Endothelial cell of umbilical vein (primary cell): Measurements from ENCODE around the gene SMARCAL1. TPM values are rescaled to one million over a fixed set of nuclear protein-coding genes. Genes with fewer than 3 reads are reported as not detected.

Source experiments
- BruUV-seq: library from RNA; stranded (reverse); fragments of 400-500 nt; replicated peaks from 2 replicates; lab custom pipeline; 2021; lab: Mats Ljungman, UMichigan
- CTCF ChIA-PET: fragments of 300-600, 350-600 bp; sonication (Branson Sonifier 250); formaldehyde crosslinking; loops from one replicate; lab custom pipeline; 2021; ENCODE audit warnings: antibody characterized with exemption, inconsistent platforms; lab: Charles Lee
- POLR2A ChIA-PET: fragments of 300-600, 350-600 bp; sonication (Branson Sonifier 250); formaldehyde crosslinking; loops from one replicate; lab custom pipeline; 2021; ENCODE audit warnings: antibody characterized with exemption, inconsistent platforms; lab: Charles Lee
- DNase-seq: peaks from one replicate; pipeline ENCODE4 v3.0.0-alpha.2; 2011; ENCODE audit warnings: low read depth, low spot score
- FAIRE-seq: peaks from 2 replicates; lab custom pipeline; 2011; peaks lifted over from hg19 to GRCh38; lab: Jason Lieb, UNC
- H2AFZ ChIP-seq: 2 replicates; pipeline ENCODE4 v1.6.0; 2012; ENCODE audit warnings: low read depth, low read length, control low read depth, inconsistent platforms
- H3K27ac ChIP-seq: 2 replicates; pipeline ENCODE4 v1.5.1; 2011; ENCODE audit warnings: low read depth, mild to moderate bottlenecking, control low read depth, low read length, moderate library complexity; ENCODE audit not compliant: insufficient read depth
- H3K27me3 ChIP-seq, 2 experiments: 2 replicates each; pipeline versions ENCODE4 v1.6.0 to v1.6.1; 2011; ENCODE audit warnings: low read length in 2 of 2, mixed read lengths in 1 of 2; ENCODE audit not compliant: control insufficient read depth in 2 of 2, insufficient read depth in 2 of 2
- H3K36me3 ChIP-seq, 2 experiments: 2 replicates in 1 of 2; 3 replicates in 1 of 2; pipeline ENCODE4 v1.5.1; 2011; ENCODE audit warnings: low read length in 2 of 2, mild to moderate bottlenecking in 1 of 2, moderate library complexity in 1 of 2; ENCODE audit not compliant: control insufficient read depth in 2 of 2, insufficient read depth in 2 of 2; ENCODE audit errors: extremely low read depth in 1 of 2
- H3K4me1 ChIP-seq: 3 replicates; pipeline ENCODE4 v1.5.1; 2011; ENCODE audit warnings: mild to moderate bottlenecking, low read length; ENCODE audit not compliant: control insufficient read depth, insufficient read depth; ENCODE audit errors: extremely low read depth
- H3K4me2 ChIP-seq: 2 replicates; pipeline ENCODE4 v1.6.1; 2011; ENCODE audit warnings: low read length, control low read depth, mixed read lengths; ENCODE audit not compliant: insufficient read depth
- H3K4me3 ChIP-seq, 3 experiments: fragments of 200-600 bp in 1 of 3; sonication (generic), shearing (Covaris generic) in 1 of 3; replicated peaks in 1 of 3; 2 replicates each; pipeline ENCODE4 v1.5.1; 2011 to 2016; ENCODE audit warnings: control low read depth in 3 of 3, low read length in 3 of 3, mild to moderate bottlenecking in 2 of 3, inconsistent platforms in 1 of 3, low read depth in 1 of 3, moderate library complexity in 1 of 3; ENCODE audit not compliant: insufficient read depth in 1 of 3
- H3K79me2 ChIP-seq: 2 replicates; pipeline ENCODE4 v1.6.0; 2012; ENCODE audit warnings: low read length, inconsistent platforms; ENCODE audit not compliant: control insufficient read depth, insufficient read depth
- H3K9ac ChIP-seq: replicated peaks from 2 replicates; pipeline ENCODE3; 2011; ENCODE audit warnings: low read length, control low read depth; ENCODE audit not compliant: insufficient read depth; ENCODE audit errors: extremely low read depth
- H3K9me1 ChIP-seq: replicated peaks from 3 replicates; pipeline ENCODE4 v1.6.0; 2011; ENCODE audit warnings: mild to moderate bottlenecking, low read length; ENCODE audit not compliant: control insufficient read depth, insufficient read depth; ENCODE audit errors: extremely low read depth
- H3K9me3 ChIP-seq: replicated peaks from 2 replicates; pipeline ENCODE4 v1.5.1; 2012; ENCODE audit warnings: low read length, inconsistent platforms; ENCODE audit not compliant: control insufficient read depth, insufficient read depth
- H4K20me1 ChIP-seq: replicated peaks from 2 replicates; pipeline ENCODE3; 2011; ENCODE audit warnings: mild to moderate bottlenecking, low read length; ENCODE audit not compliant: control insufficient read depth, insufficient read depth; ENCODE audit errors: extremely low read depth
- CTCF ChIP-seq, 2 donors: IDR thresholded peaks; 1 replicate in 1 of 2; 2 replicates in 1 of 2; pipeline ENCODE4 v1.5.1; 2011; ENCODE audit warnings: low read length in 2 of 2, mild to moderate bottlenecking in 2 of 2, moderate library complexity in 2 of 2, control low read depth in 1 of 2, inconsistent platforms in 1 of 2, low read depth in 1 of 2; ENCODE audit not compliant: insufficient read depth in 1 of 2; ENCODE audit errors: extremely low read depth in 1 of 2
- EZH2 ChIP-seq: IDR thresholded peaks from 2 replicates; pipeline ENCODE4 v1.6.1; 2012; ENCODE audit warnings: borderline replicate concordance, low read depth, mild to moderate bottlenecking, moderate library complexity, low read length, inconsistent platforms; ENCODE audit not compliant: severe bottlenecking
- FOS ChIP-seq: IDR thresholded peaks from 2 replicates; pipeline ENCODE4 v1.6.1; 2011; ENCODE audit warnings: mild to moderate bottlenecking, low read length, moderate library complexity, borderline replicate concordance; ENCODE audit not compliant: insufficient read depth
- GATA2 ChIP-seq: IDR thresholded peaks from 2 replicates; pipeline ENCODE4 v1.7.0; 2011; ENCODE audit warnings: low read depth, mild to moderate bottlenecking, moderate library complexity, mixed read lengths, low read length; ENCODE audit not compliant: insufficient read length, insufficient read depth
- JUN ChIP-seq: IDR thresholded peaks from 2 replicates; pipeline ENCODE4 v1.6.1; 2011; ENCODE audit warnings: borderline replicate concordance, low read depth; ENCODE audit not compliant: insufficient read length, insufficient read depth
- MAX ChIP-seq: IDR thresholded peaks from 2 replicates; pipeline ENCODE4 v1.6.1; 2011; ENCODE audit not compliant: insufficient read depth, insufficient read length
- MYC ChIP-seq: IDR thresholded peaks from one replicate; pipeline ENCODE4 v1.6.1; 2011; ENCODE audit warnings: mild to moderate bottlenecking, low read depth, low read length
- POLR2A ChIP-seq: IDR thresholded peaks from 2 replicates; pipeline ENCODE4 v1.6.1; 2012; ENCODE audit warnings: low read depth, mild to moderate bottlenecking, control low read depth, low read length
- POLR2AphosphoS5 ChIP-seq: IDR thresholded peaks from 2 replicates; pipeline ENCODE4 v1.6.1; 2012; ENCODE audit warnings: low read depth, mild to moderate bottlenecking, control low read depth, low read length, moderate library complexity; ENCODE audit not compliant: insufficient read depth
- dilution Hi-C: fragments of 300-500 bp; cut with MboI; formaldehyde crosslinking; loops from one replicate; pipeline ENCODE4 v1.15.0; 2019; ENCODE audit warnings: low sequenced_read_pairs; ENCODE audit not compliant: extremely low pct_ligation_motif_present
- intact Hi-C: fragments of 100-400 bp; cut with micrococcal nuclease; formaldehyde crosslinking; loops from one replicate; pipeline ENCODE4 v1.10.0; 2022
- polyA plus RNA-seq, 4 experiments: library from polyadenylated mRNA; depleted of rRNA in 3 of 4; stranded (reverse) in 3 of 4; unstranded in 1 of 4; fragments of >200 nt; gene quantifications; 2 replicates each; pipeline versions ENCODE4 v1.2.1 to v1.2.3, GENCODE V29; 2011 to 2012; ENCODE audit warnings: missing spikeins in 1 of 4
- total RNA-seq: library from RNA; stranded (reverse); gene quantifications from 2 replicates; pipeline ENCODE4 v1.2.3, GENCODE V29; 2021

SMARCAL1 gene
- total and polyA plus RNA-seq, 2 donors (not counting 3 experiments of a cell fraction or from before 2014, with no cell fraction given) = 25.4 to 30.7 TPM

GRCh38 chr2:216413882-216414281 lies 1.6 kb downstream of the SMARCAL1 start:
- TF ChIP-seq MAX (no peak), GATA2 (no peak), MYC (no peak), CTCF (IDR thresholded peaks at IDR 0.05; ENCODE audit: extremely low read depth in 1 of 2, insufficient read depth in 1 of 2, low read depth in 1 of 2, low read length in 2 of 2) (no peak), JUN (no peak), FOS (no peak), POLR2A (no peak), POLR2AphosphoS5 (no peak), EZH2 (no peak)
- BruUV-seq = no TSS peak
- no peaks in the 10 kb centered on the region for H3K27me3 ChIP-seq
- no peak overlapping the region for H2AFZ ChIP-seq
- intact Hi-C loops (loop anchor here (2.0 to 5.0 kb wide), 2 partner anchors 197 to 267 kb away; no protein-coding TSS in a partner anchor), dilution Hi-C loops (no loop called here)
- H3K4me1 ChIP-seq = peaks cover 4% of the 10 kb centered on the region
- ChIA-PET POLR2A (no interaction called here), CTCF (no interaction called here)
- no peaks in the 10 kb centered on the region for H3K9me3 ChIP-seq
- H3K4me2 ChIP-seq = no peak overlapping the region
- no peaks in the 10 kb centered on the region for H4K20me1 ChIP-seq
- no peak for DNase-seq
- H3K4me3 ChIP-seq = no peak overlapping the region
- H3K36me3 ChIP-seq = peaks cover 0 to 8% of the 10 kb centered on the region in 2 experiments
- no peak overlapping the region for H3K9ac ChIP-seq
- H3K27ac ChIP-seq = no peak overlapping the region
- no peaks in the 10 kb centered on the region for H3K9me1 ChIP-seq
- no peak for FAIRE-seq
- H3K79me2 ChIP-seq = peaks cover 2% of the 10 kb centered on the region
